HG03520 (cell line): ENCODE measurements around the gene SHISA6.

ENCODE experiments used
- ATAC-seq: cut with Tn5 transposase; IDR thresholded peaks from one replicate; pipeline ENCODE4 v1.9.1; 2021; ENCODE audit warnings: mild to moderate bottlenecking, moderate library complexity; ENCODE audit not compliant: unreplicated experiment

Gene SHISA6

GRCh38 chr17:11264183-11264871 is 23.3 kb downstream of the SHISA6 start:
- ATAC-seq: no peak

- ATAC-seq: no peak
Observed at GRCh38 chr17:11267999-11268575, 27.1 kb downstream of the SHISA6 start.

GRCh38 chr17:11269210-11269609 is 28.2 kb downstream of the SHISA6 start:
- no peak for ATAC-seq

GRCh38 chr17:11272191-11272590 is 31.2 kb downstream of the SHISA6 start:
- no peak for ATAC-seq

GRCh38 chr17:11273596-11273995 is 32.6 kb downstream of the SHISA6 start:
- ATAC-seq: no peak

- ATAC-seq: no peak
Observed at GRCh38 chr17:11274106-11274505, 33.1 kb downstream of the SHISA6 start.

- ATAC-seq: no peak
Observed at GRCh38 chr17:11276486-11276885, 35.5 kb downstream of the SHISA6 start.

GRCh38 chr17:11278186-11278991 is 37.4 kb downstream of the SHISA6 start:
- ATAC-seq: no peak

- ATAC-seq: no peak
Observed at GRCh38 chr17:11278992-11279270, 37.9 kb downstream of the SHISA6 start.

- no peak for ATAC-seq
Observed at GRCh38 chr17:11279776-11280344, 38.8 kb downstream of the SHISA6 start.

GRCh38 chr17:11282586-11282985 is 41.6 kb downstream of the SHISA6 start:
- ATAC-seq: no peak

- no peak for ATAC-seq
Observed at GRCh38 chr17:11284811-11285210, 43.8 kb downstream of the SHISA6 start.

GRCh38 chr17:11285946-11286345 is 44.9 kb downstream of the SHISA6 start:
- no peak for ATAC-seq

GRCh38 chr17:11287791-11288190 is 46.8 kb downstream of the SHISA6 start:
- no peak for ATAC-seq

- ATAC-seq: no peak
Observed at GRCh38 chr17:11290814-11291213, 49.8 kb downstream of the SHISA6 start.

GRCh38 chr17:11292491-11292890 is 51.5 kb downstream of the SHISA6 start:
- no peak for ATAC-seq

- ATAC-seq: no peak
Observed at GRCh38 chr17:11293480-11293879, 52.5 kb downstream of the SHISA6 start.

- no peak for ATAC-seq
Observed at GRCh38 chr17:11294826-11295225, 53.8 kb downstream of the SHISA6 start.

GRCh38 chr17:11296994-11297393 is 56.0 kb downstream of the SHISA6 start:
- ATAC-seq: no peak

GRCh38 chr17:11298401-11298800 is 57.4 kb downstream of the SHISA6 start:
- ATAC-seq: no peak

- no peak for ATAC-seq
Observed at GRCh38 chr17:11300201-11300600, 59.2 kb downstream of the SHISA6 start.

- ATAC-seq: no peak
Observed at GRCh38 chr17:11300738-11301137, 59.7 kb downstream of the SHISA6 start.
